H1 (cell line): ENCODE results near the gene RBM20. TPM values are rescaled to one million over a fixed set of nuclear protein-coding genes. Genes with fewer than 3 reads are reported as not detected.

Experiments used
- CTCF ChIA-PET: fragments of 300-600 bp; sonication (Branson Sonifier 250); formaldehyde crosslinking; loops from one replicate; lab custom pipeline; 2021; ENCODE audit not compliant: partially characterized antibody; lab: Charles Lee
- POLR2A ChIA-PET: fragments of 300-600 bp; sonication (Branson Sonifier 250); formaldehyde crosslinking; loops from one replicate; lab custom pipeline; 2021; ENCODE audit warnings: inconsistent platforms; ENCODE audit not compliant: partially characterized antibody; lab: Charles Lee
- DNase-seq, 2 experiments: peaks; one replicate each; pipeline versions ENCODE4 v3.0.0 to v3.0.0-alpha.2; 2010 to 2022; ENCODE audit warnings: low spot score in 2 of 2, low read depth in 1 of 2, mixed read lengths in 1 of 2
- FAIRE-seq: peaks from 2 replicates; lab custom pipeline; 2011; peaks lifted over from hg19 to GRCh38; lab: Jason Lieb, UNC
- H2AFZ ChIP-seq: 2 replicates; pipeline ENCODE4 v1.8.1; 2012; ENCODE audit warnings: low read length, inconsistent platforms
- H2AK5ac ChIP-seq: 2 replicates; pipeline ENCODE4 v1.6.1; 2013; ENCODE audit warnings: low read depth, low read length
- H2BK120ac ChIP-seq: replicated peaks from 2 replicates; pipeline ENCODE3; 2013; ENCODE audit warnings: low read depth, low read length, inconsistent platforms
- H2BK12ac ChIP-seq: 2 replicates; pipeline ENCODE4 v1.6.1; 2013; ENCODE audit warnings: low read depth, low read length
- H2BK15ac ChIP-seq: 2 replicates; pipeline ENCODE4 v1.6.1; 2013; ENCODE audit warnings: low read length
- H2BK20ac ChIP-seq: 2 replicates; pipeline ENCODE4 v1.6.1; 2013; ENCODE audit warnings: low read length
- H2BK5ac ChIP-seq: 2 replicates; pipeline ENCODE4 v1.6.1; 2013; ENCODE audit warnings: low read depth, low read length
- H3K14ac ChIP-seq: 2 replicates; pipeline ENCODE4 v1.6.1; 2013; ENCODE audit warnings: inconsistent platforms; ENCODE audit not compliant: insufficient read length
- H3K18ac ChIP-seq: 2 replicates; pipeline ENCODE4 v1.6.1; 2013; ENCODE audit warnings: low read length; ENCODE audit errors: extremely low read depth
- H3K23ac ChIP-seq: 2 replicates; pipeline ENCODE4 v1.6.1; 2013; ENCODE audit warnings: inconsistent platforms; ENCODE audit not compliant: insufficient read length
- H3K23me2 ChIP-seq: 2 replicates; pipeline ENCODE4 v1.6.1; 2013; ENCODE audit warnings: low read depth, low read length
- H3K27ac ChIP-seq: 2 replicates; pipeline ENCODE4 v1.6.1; 2011; ENCODE audit warnings: low read depth, low read length, inconsistent platforms
- H3K27me3 ChIP-seq, 4 experiments: replicated peaks in 1 of 4; 1 replicate in 1 of 4; 2 replicates in 3 of 4; pipeline versions ENCODE4 v1.6.1 to v1.8.1; 2011 to 2013; ENCODE audit warnings: low read length in 3 of 4, mild to moderate bottlenecking in 3 of 4, inconsistent platforms in 2 of 4, mixed read lengths in 2 of 4, moderate library complexity in 1 of 4; ENCODE audit not compliant: control insufficient read depth in 3 of 4, insufficient read depth in 3 of 4; ENCODE audit errors: extremely low read depth in 1 of 4
- H3K36me3 ChIP-seq, 4 experiments: 2 replicates each; pipeline versions ENCODE4 v1.6.1 to v1.8.1; 2011 to 2013; ENCODE audit warnings: mild to moderate bottlenecking in 4 of 4, low read length in 3 of 4, moderate library complexity in 2 of 4, control low read depth in 1 of 4, inconsistent platforms in 1 of 4; ENCODE audit not compliant: insufficient read depth in 4 of 4, control insufficient read depth in 2 of 4
- H3K4ac ChIP-seq: replicated peaks from 2 replicates; pipeline ENCODE3; 2013; ENCODE audit warnings: low read length, low read depth, mixed read lengths, inconsistent platforms; ENCODE audit not compliant: insufficient read length
- H3K4me1 ChIP-seq, 4 experiments: replicated peaks in 1 of 4; 1 replicate in 1 of 4; 2 replicates in 3 of 4; pipeline versions ENCODE4 v1.6.1 to v1.8.1; 2011 to 2013; ENCODE audit warnings: low read length in 3 of 4, inconsistent platforms in 2 of 4, mixed read lengths in 1 of 4; ENCODE audit not compliant: insufficient read depth in 4 of 4, control insufficient read depth in 3 of 4
- H3K4me2 ChIP-seq, 2 experiments: 2 replicates each; pipeline versions ENCODE4 v1.6.1 to v1.8.1; 2011 to 2013; ENCODE audit warnings: low read depth in 2 of 2, low read length in 2 of 2, control low read depth in 1 of 2, inconsistent platforms in 1 of 2, mild to moderate bottlenecking in 1 of 2; ENCODE audit not compliant: insufficient read depth in 1 of 2
- H3K4me3 ChIP-seq, 4 experiments: fragments of 200-600, 300-600 bp in 1 of 4; sonication (generic), shearing (Covaris generic), sonication (Bioruptor Twin) in 1 of 4; 2 replicates each; pipeline versions ENCODE4 v1.5.1 to v1.8.1; 2011 to 2016; ENCODE audit warnings: low read length in 4 of 4, low read depth in 3 of 4, control low read depth in 2 of 4, inconsistent platforms in 2 of 4, mild to moderate bottlenecking in 2 of 4, mixed read lengths in 1 of 4, moderate library complexity in 1 of 4; ENCODE audit not compliant: insufficient read depth in 2 of 4; ENCODE audit errors: extremely low read depth in 1 of 4
- H3K56ac ChIP-seq: replicated peaks from 2 replicates; pipeline ENCODE3; 2013; ENCODE audit warnings: low read depth, mild to moderate bottlenecking, mixed read lengths, low read length, inconsistent platforms; ENCODE audit not compliant: insufficient read length
- H3K79me1 ChIP-seq: 2 replicates; pipeline ENCODE4 v1.6.1; 2013; ENCODE audit warnings: low read depth, low read length, control low read depth
- H3K79me2 ChIP-seq, 2 experiments: 2 replicates each; pipeline versions ENCODE4 v1.6.1 to v1.8.1; 2012 to 2013; ENCODE audit warnings: low read length in 2 of 2, mild to moderate bottlenecking in 2 of 2, inconsistent platforms in 1 of 2; ENCODE audit not compliant: insufficient read depth in 2 of 2, control insufficient read depth in 1 of 2
- H3K9ac ChIP-seq, 4 experiments: replicated peaks in 1 of 4; 1 replicate in 1 of 4; 2 replicates in 3 of 4; pipeline versions ENCODE4 v1.6.1 to v1.8.1; 2011 to 2013; ENCODE audit warnings: low read depth in 3 of 4, low read length in 3 of 4, control low read depth in 2 of 4, mild to moderate bottlenecking in 2 of 4, moderate library complexity in 2 of 4, inconsistent platforms in 1 of 4; ENCODE audit errors: extremely low read depth in 1 of 4
- H3K9me3 ChIP-seq, 2 experiments: 2 replicates each; pipeline versions ENCODE4 v1.6.1 to v1.8.1; 2012 to 2013; ENCODE audit warnings: mild to moderate bottlenecking in 2 of 2, moderate library complexity in 2 of 2, control low read depth in 1 of 2, inconsistent platforms in 1 of 2, low read depth in 1 of 2, low read length in 1 of 2, mixed read lengths in 1 of 2; ENCODE audit not compliant: insufficient read depth in 2 of 2
- H4K20me1 ChIP-seq, 2 experiments: replicated peaks in 1 of 2; 2 replicates each; pipeline versions ENCODE3 to v1.8.1; 2011 to 2013; ENCODE audit warnings: inconsistent platforms in 2 of 2, low read length in 2 of 2, mild to moderate bottlenecking in 1 of 2; ENCODE audit not compliant: insufficient read depth in 2 of 2, control insufficient read depth in 1 of 2
- H4K5ac ChIP-seq: 2 replicates; pipeline ENCODE4 v1.6.1; 2013; ENCODE audit warnings: low read length, low read depth, mixed read lengths, inconsistent platforms; ENCODE audit not compliant: insufficient read length
- H4K8ac ChIP-seq: 2 replicates; pipeline ENCODE4 v1.8.0; 2013; ENCODE audit warnings: mild to moderate bottlenecking, moderate library complexity, low read length, inconsistent platforms; ENCODE audit not compliant: insufficient read depth; ENCODE audit errors: extremely low read depth
- H4K91ac ChIP-seq: replicated peaks from 2 replicates; pipeline ENCODE3; 2013; ENCODE audit warnings: low read length, mixed read lengths, inconsistent platforms; ENCODE audit not compliant: insufficient read length
- CTCF ChIP-seq, 3 experiments: IDR thresholded peaks; 1 replicate in 2 of 3; 2 replicates in 1 of 3; pipeline versions ENCODE4 v1.5.1 to v1.6.1; 2011; ENCODE audit warnings: low read length in 3 of 3, mild to moderate bottlenecking in 3 of 3, inconsistent platforms in 2 of 3, low read depth in 1 of 3, moderate library complexity in 1 of 3; ENCODE audit not compliant: insufficient read depth in 1 of 3; ENCODE audit errors: control extremely low read depth in 1 of 3
- MAX ChIP-seq: IDR thresholded peaks from 2 replicates; pipeline ENCODE4 v1.6.1; 2012; ENCODE audit warnings: inconsistent platforms
- RXRA ChIP-seq: IDR thresholded peaks from 2 replicates; pipeline ENCODE4 v1.6.1; 2011; ENCODE audit warnings: low read depth, mild to moderate bottlenecking, low read length, moderate library complexity; ENCODE audit not compliant: insufficient read depth
- WGBS, 2 experiments: shearing (Covaris generic) in 1 of 2; methylation state at CpG; one replicate each; pipeline versions ENCODE4 v1.1.6 to v1.1.7; 2013 to 2015; ENCODE audit warnings: low lambda C conversion rate in 2 of 2, mixed read lengths in 2 of 2, inconsistent platforms in 1 of 2, low coverage in 1 of 2, missing lambda C conversion rate in 1 of 2; ENCODE audit not compliant: insufficient replicate concordance in 2 of 2, insufficient coverage in 1 of 2, insufficient read length in 1 of 2; ENCODE audit errors: extremely low coverage in 1 of 2, missing lambda C conversion rate in 1 of 2; 5-methylcytosine and 5-hydroxymethylcytosine counted together
- polyA plus RNA-seq, 7 experiments: library from polyadenylated mRNA; depleted of rRNA in 3 of 7; stranded (reverse) in 5 of 7; unstranded in 2 of 7; fragments of >200 nt in 5 of 7; fragments of 200-250 nt in 2 of 7; gene quantifications; 1 replicate in 5 of 7; 2 replicates in 1 of 7; 4 replicates in 1 of 7; pipeline versions ENCODE4 v1.2.1 to v1.2.3, GENCODE V29; 2011 to 2013; ENCODE audit warnings: missing spikeins in 2 of 7, mixed read lengths in 2 of 7
- total RNA-seq: library from RNA; stranded (reverse); fragmentation: NEBNext Ultra II Directional; extraction: Animal tissue kit (Norgen Biotek cat#: 25700); gene quantifications from 2 replicates; pipeline ENCODE4 v1.2.1, GENCODE V29; 2021

The RBM20 gene
- total and polyA plus RNA-seq, 2 of the 8 experiments (the other 6 are each of a cell fraction or from before 2014, with no cell fraction given), result 0.05 to 0.63 TPM

GRCh38 chr10:110883924-110884323 is 239.8 kb downstream of the RBM20 start:
- H3K14ac ChIP-seq, result no peak overlapping the region
- no peak overlapping the region for H3K4me3 ChIP-seq
- ChIA-PET CTCF (interaction anchor here (2.6 kb wide), 1 partner anchor 10 kb away, joined by 9 read pairs; no protein-coding TSS in a partner anchor), POLR2A (interaction anchor here (0.6 to 1.2 kb wide), 2 partner anchors 17 to 51 kb away, joined by 3 read pairs; no protein-coding TSS in a partner anchor)
- no peak for TF ChIP-seq RXRA
- no peak for TF ChIP-seq CTCF (IDR thresholded peaks at IDR 0.05; ENCODE audit: control extremely low read depth in 1 of 3, insufficient read depth in 1 of 3, low read depth in 1 of 3, low read length in 3 of 3)
- TF ChIP-seq MAX, result no peak
- H3K9me3 ChIP-seq, result no peaks in the 10 kb centered on the region
- H3K79me2 ChIP-seq, result no peaks in the 10 kb centered on the region
- no peak overlapping the region for H3K56ac ChIP-seq
- WGBS, 2 experiments, result 96% methylated on average over 10 of the region's 10 CpGs; no CpG with 5 or more reads in 1 of the 2 experiments
- H4K91ac ChIP-seq, result no peak overlapping the region
- H2BK15ac ChIP-seq, result no peak overlapping the region
- H3K36me3 ChIP-seq, result peaks cover 0 to 22% (median 3%) of the 10 kb centered on the region in 4 experiments; a peak in 2 of 8 replicates
- no peak overlapping the region for H3K4me2 ChIP-seq
- H2AFZ ChIP-seq, result no peak overlapping the region
- DNase-seq, result no peak
- H3K27me3 ChIP-seq, result no peaks in the 10 kb centered on the region
- H4K20me1 ChIP-seq, result peaks cover 0 to 2% of the 10 kb centered on the region in 2 experiments
- no peak overlapping the region for H3K18ac ChIP-seq
- H2BK120ac ChIP-seq, result no peak overlapping the region
- no peak for FAIRE-seq
- no peak overlapping the region for H2AK5ac ChIP-seq
- no peaks in the 10 kb centered on the region for H3K23me2 ChIP-seq
- no peak overlapping the region for H3K4ac ChIP-seq
- H3K4me1 ChIP-seq, result no peaks in the 10 kb centered on the region
- H2BK12ac ChIP-seq, result no peak overlapping the region
- no peak overlapping the region for H2BK20ac ChIP-seq
- no peak overlapping the region for H3K23ac ChIP-seq
- H3K9ac ChIP-seq, result no peak overlapping the region
- H3K27ac ChIP-seq, result no peak overlapping the region
- no peak overlapping the region for H4K5ac ChIP-seq
- H3K79me1 ChIP-seq, result no peaks in the 10 kb centered on the region
- H2BK5ac ChIP-seq, result no peak overlapping the region
- H4K8ac ChIP-seq, result no peak overlapping the region
